Glutamatergic neuron (in vitro differentiated cells): ENCODE measurements around the gene DUOX1. TPM values are rescaled to one million over a fixed set of nuclear protein-coding genes. Genes with fewer than 3 reads are reported as not detected.

ENCODE experiments used
- DNase-seq: peaks from one replicate; pipeline ENCODE4 v3.0.0; 2022
- H3K27ac Mint-ChIP-seq: one replicate; pipeline ENCODE4 v1.8.0; 2020; ENCODE audit warnings: mild to moderate bottlenecking, mixed read lengths, inconsistent platforms; ENCODE audit not compliant: unreplicated experiment
- H3K27me3 Mint-ChIP-seq: one replicate; pipeline ENCODE4 v1.8.0; 2020; ENCODE audit warnings: mild to moderate bottlenecking, moderate library complexity, mixed read lengths, inconsistent platforms; ENCODE audit not compliant: unreplicated experiment
- H3K36me3 Mint-ChIP-seq: one replicate; pipeline ENCODE4 v1.8.0; 2020; ENCODE audit warnings: mild to moderate bottlenecking, mixed read lengths, inconsistent platforms; ENCODE audit not compliant: unreplicated experiment
- H3K4me1 Mint-ChIP-seq: one replicate; pipeline ENCODE4 v1.8.0; 2020; ENCODE audit warnings: mild to moderate bottlenecking, low read depth, mixed read lengths, inconsistent platforms; ENCODE audit not compliant: unreplicated experiment
- H3K4me3 Mint-ChIP-seq: one replicate; pipeline ENCODE4 v1.8.0; 2020; ENCODE audit warnings: mild to moderate bottlenecking, mixed read lengths, inconsistent platforms; ENCODE audit not compliant: unreplicated experiment
- H3K9me3 Mint-ChIP-seq: one replicate; pipeline ENCODE4 v1.8.0; 2020; ENCODE audit warnings: mild to moderate bottlenecking, moderate library complexity, mixed read lengths, inconsistent platforms; ENCODE audit not compliant: unreplicated experiment
- CTCF ChIP-seq: fragments of 200-600 bp; sonication (generic); IDR thresholded peaks from one replicate; pipeline ENCODE4 v1.5.0; 2021; ENCODE audit not compliant: partially characterized antibody, unreplicated experiment
- total RNA-seq: library from RNA; stranded (reverse); fragmentation: NEBNext Ultra II Directional; extraction: Animal tissue kit (Norgen Biotek cat#: 25700); gene quantifications from one replicate; pipeline ENCODE4 v1.2.1, GENCODE V29; 2021; ENCODE audit not compliant: unreplicated experiment

The DUOX1 gene
- total RNA-seq, 1 donor from 2014 or later, result not detected

DNA sequence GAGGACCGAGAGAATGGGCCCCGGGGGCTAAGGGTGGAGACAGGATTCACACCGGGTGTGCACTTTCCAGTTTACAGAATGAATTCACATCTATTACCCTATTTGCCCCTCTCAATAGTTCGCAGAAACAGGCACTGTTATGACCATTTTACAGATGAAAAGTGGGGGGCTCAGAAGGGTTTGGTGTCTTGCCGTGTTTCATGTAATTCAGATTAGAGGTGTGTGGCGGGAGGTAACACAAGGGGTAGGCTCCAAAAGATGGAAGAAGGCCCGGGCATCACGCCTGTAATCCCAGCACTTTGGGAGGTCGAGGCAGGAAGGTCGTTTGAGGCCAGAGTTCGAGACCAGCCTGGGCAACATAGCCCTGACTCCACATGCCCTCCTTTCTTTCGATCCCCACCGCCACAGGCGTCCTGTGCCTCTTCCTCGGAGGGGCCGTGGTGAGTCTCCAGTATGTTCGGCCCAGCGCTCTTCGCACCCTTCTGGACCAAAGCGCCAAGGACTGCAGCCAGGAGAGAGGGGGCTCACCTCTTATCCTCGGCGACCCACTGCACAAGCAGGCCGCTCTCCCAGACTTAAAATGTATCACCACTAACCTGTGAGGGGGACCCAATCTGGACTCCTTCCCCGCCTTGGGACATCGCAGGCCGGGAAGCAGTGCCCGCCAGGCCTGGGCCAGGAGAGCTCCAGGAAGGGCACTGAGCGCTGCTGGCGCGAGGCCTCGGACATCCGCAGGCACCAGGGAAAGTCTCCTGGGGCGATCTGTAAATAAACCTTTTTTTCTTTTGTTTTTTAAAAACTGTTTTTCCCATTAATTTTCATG, 12.3 kb upstream of the DUOX1 start:
- H3K27me3 Mint-ChIP-seq, result peaks cover 43% of the 10 kb centered on the region
- H3K4me3 Mint-ChIP-seq, result peak overlapping the region; percentile 64
- peaks cover 8% of the 10 kb centered on the region for H3K9me3 Mint-ChIP-seq
- no peak for TF ChIP-seq CTCF
- no peaks in the 10 kb centered on the region for H3K4me1 Mint-ChIP-seq
- no peak overlapping the region for H3K27ac Mint-ChIP-seq
- no peaks in the 10 kb centered on the region for H3K36me3 Mint-ChIP-seq
- DNase-seq, result peak; percentile 12

DNA sequence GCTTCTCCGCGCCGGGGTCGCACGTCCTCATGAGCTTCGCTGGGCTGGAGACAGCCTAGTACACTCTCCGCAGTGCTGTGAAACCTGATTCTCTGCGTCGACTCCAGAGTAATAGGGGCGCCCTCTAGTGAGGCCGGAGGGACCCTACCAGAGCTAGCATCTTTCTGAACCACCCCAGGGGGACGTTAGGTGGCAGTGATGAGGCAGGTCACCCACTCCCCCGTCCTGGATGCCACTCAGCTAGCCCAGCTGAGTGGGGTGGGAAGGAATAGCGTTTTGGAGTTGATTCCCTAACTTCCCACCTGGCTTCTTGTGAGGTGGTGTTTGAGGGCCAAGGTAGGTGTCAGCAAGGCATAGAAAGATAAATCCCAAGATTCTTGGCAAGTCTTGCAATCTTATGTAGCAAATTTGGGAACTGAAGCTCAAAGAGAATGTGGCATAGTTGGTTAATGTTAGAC, 11.6 kb upstream of the DUOX1 start:
- no peaks in the 10 kb centered on the region for H3K36me3 Mint-ChIP-seq
- H3K4me3 Mint-ChIP-seq, result peak overlapping the region; percentile 64
- H3K4me1 Mint-ChIP-seq, result no peaks in the 10 kb centered on the region
- peaks cover 40% of the 10 kb centered on the region for H3K27me3 Mint-ChIP-seq
- peak; percentile 83 for TF ChIP-seq CTCF
- H3K27ac Mint-ChIP-seq, result no peak overlapping the region
- H3K9me3 Mint-ChIP-seq, result peaks cover 8% of the 10 kb centered on the region
- peak; percentile 90 for DNase-seq

GRCh38 chr15:45118996-45119395, 10.8 kb upstream of the DUOX1 start:
- no peaks in the 10 kb centered on the region for H3K4me1 Mint-ChIP-seq
- no peak for DNase-seq
- H3K27ac Mint-ChIP-seq, result no peak overlapping the region
- H3K9me3 Mint-ChIP-seq, result peaks cover 7% of the 10 kb centered on the region
- H3K36me3 Mint-ChIP-seq, result no peaks in the 10 kb centered on the region
- H3K27me3 Mint-ChIP-seq, result peaks cover 32% of the 10 kb centered on the region
- TF ChIP-seq CTCF, result no peak
- H3K4me3 Mint-ChIP-seq, result no peak overlapping the region

- no peaks in the 10 kb centered on the region for H3K4me1 Mint-ChIP-seq
- no peak for DNase-seq
- H3K36me3 Mint-ChIP-seq, result no peaks in the 10 kb centered on the region
- peaks cover 31% of the 10 kb centered on the region for H3K27me3 Mint-ChIP-seq
- H3K9me3 Mint-ChIP-seq, result peaks cover 7% of the 10 kb centered on the region
- TF ChIP-seq CTCF, result no peak
- H3K4me3 Mint-ChIP-seq, result no peak overlapping the region
- no peak overlapping the region for H3K27ac Mint-ChIP-seq
Observed at GRCh38 chr15:45120081-45120972, 9.5 kb upstream of the DUOX1 start.
